HepG2 (cell line): ENCODE measurements around the gene ZNF33B. TPM values are rescaled to one million over a fixed set of nuclear protein-coding genes. Genes with fewer than 3 reads are reported as not detected.

ENCODE experiments used
- BHLHE40 ChIP-seq: IDR thresholded peaks from 2 replicates; pipeline ENCODE4 v1.6.1; 2011; ENCODE audit warnings: low read length, improper control_type of control experiment
- BRF2 ChIP-seq: sonication (generic); formaldehyde crosslinking; IDR thresholded peaks from 2 replicates; pipeline ENCODE4 v1.8.1; 2022; ENCODE audit warnings: mild to moderate bottlenecking, missing genetic modification reagents
- CENPX ChIP-seq: sonication (generic); formaldehyde crosslinking; IDR thresholded peaks from 2 replicates; pipeline ENCODE4 v1.9.0; 2021; ENCODE audit warnings: mild to moderate bottlenecking, missing genetic modification reagents, moderate library complexity
- DBP ChIP-seq: sonication (generic); formaldehyde crosslinking; IDR thresholded peaks from 2 replicates; pipeline ENCODE4 v1.4.0; 2020; ENCODE audit warnings: missing genetic modification reagents; ENCODE audit errors: not compliant biosample characterization
- DNMT3B ChIP-seq: conservative IDR thresholded peaks from 2 replicates; pipeline ENCODE4 v1.6.1; 2016; ENCODE audit warnings: missing biosample characterization, control low read depth
- IRF2 ChIP-seq: IDR thresholded peaks from 2 replicates; pipeline ENCODE4 v1.6.1; 2018; ENCODE audit warnings: missing genetic modification reagents, missing compliant biosample characterization
- JARID2 ChIP-seq: sonication (generic); formaldehyde crosslinking; IDR thresholded peaks from 2 replicates; pipeline ENCODE4 v1.8.1; 2023; ENCODE audit warnings: missing genetic modification reagents, inconsistent platforms; ENCODE audit not compliant: insufficient replicate concordance
- JUN ChIP-seq: sonication (generic); formaldehyde crosslinking; IDR thresholded peaks from 2 replicates; pipeline ENCODE4 v1.4.0; 2020; ENCODE audit warnings: mild to moderate bottlenecking, missing genetic modification reagents
- KAT7 ChIP-seq: IDR thresholded peaks from 2 replicates; pipeline ENCODE4 v1.6.1; 2018; ENCODE audit warnings: borderline replicate concordance, missing compliant biosample characterization
- MAX ChIP-seq: IDR thresholded peaks from 2 replicates; pipeline ENCODE4 v1.6.1; 2012; ENCODE audit warnings: inconsistent platforms
- NFIC ChIP-seq: IDR thresholded peaks from 2 replicates; pipeline ENCODE4 v1.6.1; 2012; ENCODE audit warnings: mild to moderate bottlenecking, low read length, inconsistent platforms
- NFYB ChIP-seq: sonication (generic); formaldehyde crosslinking; IDR thresholded peaks from 2 replicates; pipeline ENCODE4 v1.4.0; 2020; ENCODE audit warnings: missing genetic modification reagents
- RXRB ChIP-seq: IDR thresholded peaks from 2 replicates; pipeline ENCODE4 v1.6.1; 2016; ENCODE audit warnings: borderline replicate concordance, missing genetic modification reagents, missing compliant biosample characterization
- SETDB1 ChIP-seq: sonication (generic); formaldehyde crosslinking; IDR thresholded peaks from 2 replicates; pipeline ENCODE4 v1.5.1; 2020; ENCODE audit warnings: missing genetic modification reagents, mild to moderate bottlenecking, borderline replicate concordance
- SNRNP70 ChIP-seq: fragments of 200-400 bp; formaldehyde crosslinking; IDR thresholded peaks from 2 replicates; pipeline ENCODE4 v1.6.1; 2017; ENCODE audit warnings: mild to moderate bottlenecking, low read depth, low read length, moderate library complexity
- TBX2 ChIP-seq: sonication (generic); formaldehyde crosslinking; IDR thresholded peaks from 2 replicates; pipeline ENCODE4 v1.5.0; 2020; ENCODE audit warnings: missing genetic modification reagents, mild to moderate bottlenecking, borderline replicate concordance
- TCF12 ChIP-seq, 2 experiments: fragments of 450-650 bp in 1 of 2; sonication (generic) in 1 of 2; formaldehyde crosslinking in 1 of 2; IDR thresholded peaks; 2 replicates each; pipeline versions ENCODE4 v1.6.1 to v1.8.0; 2017 to 2022; ENCODE audit warnings: antibody characterized with exemption in 1 of 2, mild to moderate bottlenecking in 1 of 2, missing genetic modification reagents in 1 of 2, moderate library complexity in 1 of 2
- TFAP4 ChIP-seq: sonication (generic); IDR thresholded peaks from 2 replicates; pipeline ENCODE4 v1.6.1; 2016; ENCODE audit warnings: low read depth, borderline replicate concordance
- ZBTB1 ChIP-seq: sonication (generic); formaldehyde crosslinking; IDR thresholded peaks from 2 replicates; pipeline ENCODE4 v1.4.0; 2020; ENCODE audit warnings: missing genetic modification reagents, borderline replicate concordance
- ZBTB37 ChIP-seq: sonication (generic); formaldehyde crosslinking; IDR thresholded peaks from 2 replicates; pipeline ENCODE4 v1.4.0; 2020; ENCODE audit warnings: mild to moderate bottlenecking, missing genetic modification reagents
- ZFAT ChIP-seq: sonication (generic); formaldehyde crosslinking; conservative IDR thresholded peaks from 2 replicates; pipeline ENCODE4 v1.8.1; 2023; ENCODE audit warnings: missing genetic modification reagents, inconsistent platforms
- ZGPAT ChIP-seq: IDR thresholded peaks from 2 replicates; pipeline ENCODE4 v1.6.1; 2016; ENCODE audit warnings: mild to moderate bottlenecking
- ZNF430 ChIP-seq: sonication (generic); formaldehyde crosslinking; IDR thresholded peaks from 2 replicates; pipeline ENCODE4 v1.9.0; 2021; ENCODE audit warnings: mild to moderate bottlenecking, missing genetic modification reagents
- ZNF619 ChIP-seq: sonication (generic); formaldehyde crosslinking; IDR thresholded peaks from 2 replicates; pipeline ENCODE4 v1.4.0; 2020; ENCODE audit warnings: mild to moderate bottlenecking, missing genetic modification reagents
- polyA plus RNA-seq, 8 experiments: library from polyadenylated mRNA; depleted of rRNA in 3 of 8; stranded (reverse) in 7 of 8; unstranded in 1 of 8; fragments of >200 nt; fragmentation: Illumina TruSeq in 4 of 8; extraction: Trizol in 4 of 8; gene quantifications; 2 replicates each; pipeline versions ENCODE4 v1.2.1 to v1.2.3, GENCODE V29; 2011 to 2016; ENCODE audit warnings: low read depth in 4 of 8, missing spikeins in 1 of 8, mixed read lengths in 1 of 8; ENCODE audit not compliant: insufficient read depth in 1 of 8
- total RNA-seq, 5 experiments: library from RNA; depleted of rRNA; stranded (reverse); fragments of >200 nt; fragmentation: Illumina TruSeq; extraction: Trizol; gene quantifications; 2 replicates each; pipeline ENCODE4 v1.2.3, GENCODE V29; 2016; ENCODE audit warnings: low read depth in 1 of 5

ZNF33B gene
- total and polyA plus RNA-seq, 2 of the 13 experiments (the other 11 are each of a cell fraction or from before 2014, with no cell fraction given) = 18.4 to 23.5 TPM

- TF ChIP-seq ZBTB37 = no peak
- no peak for TF ChIP-seq SNRNP70
- TF ChIP-seq JARID2 (CRISPR knock-in tag) = no peak
- no peak for TF ChIP-seq DBP
- peak; percentile 55; the same call in 1 of the 2 replicates for TF ChIP-seq ZFAT (CRISPR knock-in tag)
- TF ChIP-seq TBX2 (CRISPR knock-in tag) = no peak; the same call in 1 of the 2 replicates
- TF ChIP-seq NFYB = no peak
- TF ChIP-seq JUN (CRISPR knock-in tag) = no peak
- no peak for TF ChIP-seq CENPX (CRISPR knock-in tag)
- peak; percentile 84 for TF ChIP-seq MAX
- TF ChIP-seq BRF2 (CRISPR knock-in tag) = no peak
- no peak for TF ChIP-seq KAT7 (CRISPR knock-in tag)
- peak; percentile 58; the same call in 1 of the 2 replicates for TF ChIP-seq ZNF430 (CRISPR knock-in tag)
- TF ChIP-seq ZGPAT (CRISPR knock-in tag) = no peak
- TF ChIP-seq ZBTB1 (CRISPR knock-in tag) = no peak
- no peak; the same call in 1 of the 2 replicates for TF ChIP-seq TFAP4
- no peak for TF ChIP-seq TCF12 (IDR thresholded peaks at IDR 0.05)
- TF ChIP-seq TCF12 (CRISPR knock-in tag; IDR thresholded peaks at IDR 0.05) = no peak
- TF ChIP-seq BHLHE40 = 0 out of 2 replicates have a peak, but pooled peaks have one; percentile 9
- no peak for TF ChIP-seq SETDB1
- TF ChIP-seq RXRB (CRISPR knock-in tag) = no peak
- TF ChIP-seq NFIC = no peak
- TF ChIP-seq DNMT3B (CRISPR knock-in tag) = no peak
- TF ChIP-seq IRF2 (CRISPR knock-in tag) = peak; percentile 88
- no peak for TF ChIP-seq ZNF619
Measured at GRCh38 chr10:42552188-42553063, 85.9 kb downstream of the ZNF33B start (continued).
